ENCODE data around the gene ADGRF1.

The ADGRF1 gene

GRCh38 chr6:46974786-46975185 lies 67.3 kb downstream of the ADGRF1 start:
- Histone ChIP-seq H2AFZ (ENCODE audit: low read depth, low read length) (no peak overlapping the region), H2BK15ac (ENCODE audit: low read depth, poor library complexity, severe bottlenecking) (no peak overlapping the region), H3K4me2 (ENCODE audit: low read length, poor library complexity, severe bottlenecking) (no peak overlapping the region), H3K79me1 (replicated peaks; ENCODE audit: low read length, poor library complexity, severe bottlenecking) (no peaks in the 10 kb centered on the region), H3K9ac (ENCODE audit: low read length) (no peak overlapping the region), H4K8ac (ENCODE audit: low read length) (no peak overlapping the region), H3K4me3 (ENCODE audit: insufficient read depth in 1 of 2, low read depth in 1 of 2, low read length in 2 of 2) (no peak overlapping the region), H3K27ac (ENCODE audit: low read length, poor library complexity, severe bottlenecking) (no peak overlapping the region), H2AK5ac (ENCODE audit: low read length, severe bottlenecking) (no peak overlapping the region), H3K4me1 (ENCODE audit: control insufficient read depth, insufficient read depth, low read depth, low read length) (no peaks in the 10 kb centered on the region), H3K4ac (ENCODE audit: low read depth in 1 of 2, low read length in 2 of 2) (no peak overlapping the region), H2BK120ac (ENCODE audit: low read depth, low read length) (no peak overlapping the region), H3K9me3 (ENCODE audit: control insufficient read depth, low read length) (no peaks in the 10 kb centered on the region), H3K18ac (ENCODE audit: low read depth in 1 of 2, low read length in 2 of 2) (no peak overlapping the region), H3K23ac (ENCODE audit: low read length in 2 of 2) (no peak overlapping the region), H2BK12ac (ENCODE audit: low read length in 2 of 2) (no peak overlapping the region), H3K36me3 (ENCODE audit: control insufficient read depth in 1 of 2, insufficient read depth in 2 of 2, low read depth in 1 of 2, low read length in 2 of 2) (no peaks in the 10 kb centered on the region), H3K27me3 (ENCODE audit: control insufficient read depth in 1 of 2, insufficient read depth in 1 of 2, low read length in 2 of 2) (no peaks in the 10 kb centered on the region), H2BK5ac (ENCODE audit: low read depth, low read length, poor library complexity, severe bottlenecking) (no peak overlapping the region), H3K14ac (ENCODE audit: low read length in 2 of 2) (no peak overlapping the region), H4K91ac (ENCODE audit: low read length) (no peak overlapping the region)
- DNase-seq, result no peak
- 93% methylated on average over 1 of the region's 1 CpG for WGBS

GRCh38 chr6:46973029-46973428 lies 69.1 kb downstream of the ADGRF1 start:
- Histone ChIP-seq H3K9ac (ENCODE audit: low read length) (no peak overlapping the region), H2BK120ac (ENCODE audit: low read depth, low read length) (no peak overlapping the region), H3K18ac (ENCODE audit: low read depth in 1 of 2, low read length in 2 of 2) (no peak overlapping the region), H3K9me3 (ENCODE audit: control insufficient read depth, low read length) (no peaks in the 10 kb centered on the region), H2BK12ac (ENCODE audit: low read length in 2 of 2) (no peak overlapping the region), H3K14ac (ENCODE audit: low read length in 2 of 2) (no peak overlapping the region), H2BK15ac (ENCODE audit: low read depth, poor library complexity, severe bottlenecking) (no peak overlapping the region), H3K23ac (ENCODE audit: low read length in 2 of 2) (no peak overlapping the region), H3K4me1 (ENCODE audit: control insufficient read depth, insufficient read depth, low read depth, low read length) (no peaks in the 10 kb centered on the region), H3K27ac (ENCODE audit: low read length, poor library complexity, severe bottlenecking) (no peak overlapping the region), H3K79me1 (replicated peaks; ENCODE audit: low read length, poor library complexity, severe bottlenecking) (no peaks in the 10 kb centered on the region), H3K4me3 (ENCODE audit: insufficient read depth in 1 of 2, low read depth in 1 of 2, low read length in 2 of 2) (no peak overlapping the region), H2AFZ (ENCODE audit: low read depth, low read length) (no peak overlapping the region), H3K27me3 (ENCODE audit: control insufficient read depth in 1 of 2, insufficient read depth in 1 of 2, low read length in 2 of 2) (no peaks in the 10 kb centered on the region), H3K4ac (ENCODE audit: low read depth in 1 of 2, low read length in 2 of 2) (no peak overlapping the region), H3K4me2 (ENCODE audit: low read length, poor library complexity, severe bottlenecking) (no peak overlapping the region), H3K36me3 (ENCODE audit: control insufficient read depth in 1 of 2, insufficient read depth in 2 of 2, low read depth in 1 of 2, low read length in 2 of 2) (no peaks in the 10 kb centered on the region), H4K8ac (ENCODE audit: low read length) (no peak overlapping the region), H4K91ac (ENCODE audit: low read length) (no peak overlapping the region), H2AK5ac (ENCODE audit: low read length, severe bottlenecking) (no peak overlapping the region), H2BK5ac (ENCODE audit: low read depth, low read length, poor library complexity, severe bottlenecking) (no peak overlapping the region)
- DNase-seq, result no peak
- WGBS, result 68% methylated on average over 2 of the region's 2 CpGs

- H3K36me3 ChIP-seq (ENCODE audit: control insufficient read depth in 1 of 2, insufficient read depth in 2 of 2, low read depth in 1 of 2, low read length in 2 of 2), result no peaks in the 10 kb centered on the region
- H3K27me3 ChIP-seq (ENCODE audit: control insufficient read depth in 1 of 2, insufficient read depth in 1 of 2, low read length in 2 of 2), result no peaks in the 10 kb centered on the region
- H2BK5ac ChIP-seq (ENCODE audit: low read depth, low read length, poor library complexity, severe bottlenecking), result no peak overlapping the region
- no peak overlapping the region for H2BK12ac ChIP-seq (ENCODE audit: low read length in 2 of 2)
- no peak overlapping the region for H2AFZ ChIP-seq (ENCODE audit: low read depth, low read length)
- H2AK5ac ChIP-seq (ENCODE audit: low read length, severe bottlenecking), result no peak overlapping the region
- H3K79me1 ChIP-seq (replicated peaks; ENCODE audit: low read length, poor library complexity, severe bottlenecking), result no peaks in the 10 kb centered on the region
- H4K8ac ChIP-seq (ENCODE audit: low read length), result no peak overlapping the region
- H3K14ac ChIP-seq (ENCODE audit: low read length in 2 of 2), result no peak overlapping the region
- no peak overlapping the region for H2BK15ac ChIP-seq (ENCODE audit: low read depth, poor library complexity, severe bottlenecking)
- no peak for DNase-seq
- no peak overlapping the region for H3K18ac ChIP-seq (ENCODE audit: low read depth in 1 of 2, low read length in 2 of 2)
- WGBS, result 0% methylated on average over 1 of the region's 1 CpG
- H4K91ac ChIP-seq (ENCODE audit: low read length), result no peak overlapping the region
- no peak overlapping the region for H3K4ac ChIP-seq (ENCODE audit: low read depth in 1 of 2, low read length in 2 of 2)
- H3K27ac ChIP-seq (ENCODE audit: low read length, poor library complexity, severe bottlenecking), result no peak overlapping the region
- H3K4me3 ChIP-seq (ENCODE audit: insufficient read depth in 1 of 2, low read depth in 1 of 2, low read length in 2 of 2), result no peak overlapping the region
- H3K9ac ChIP-seq (ENCODE audit: low read length), result no peak overlapping the region
- H3K4me2 ChIP-seq (ENCODE audit: low read length, poor library complexity, severe bottlenecking), result no peak overlapping the region
- H3K23ac ChIP-seq (ENCODE audit: low read length in 2 of 2), result no peak overlapping the region
- no peaks in the 10 kb centered on the region for H3K4me1 ChIP-seq (ENCODE audit: control insufficient read depth, insufficient read depth, low read depth, low read length)
- no peak overlapping the region for H2BK120ac ChIP-seq (ENCODE audit: low read depth, low read length)
- H3K9me3 ChIP-seq (ENCODE audit: control insufficient read depth, low read length), result no peaks in the 10 kb centered on the region
Observed at GRCh38 chr6:46972531-46972930, 69.6 kb downstream of the ADGRF1 start.

- Histone ChIP-seq H2AFZ (ENCODE audit: low read depth, low read length) (no peak overlapping the region), H3K27me3 (ENCODE audit: control insufficient read depth in 1 of 2, insufficient read depth in 1 of 2, low read length in 2 of 2) (no peaks in the 10 kb centered on the region), H2BK12ac (ENCODE audit: low read length in 2 of 2) (no peak overlapping the region), H3K4ac (ENCODE audit: low read depth in 1 of 2, low read length in 2 of 2) (no peak overlapping the region), H4K91ac (ENCODE audit: low read length) (no peak overlapping the region), H3K4me1 (ENCODE audit: control insufficient read depth, insufficient read depth, low read depth, low read length) (no peaks in the 10 kb centered on the region), H4K8ac (ENCODE audit: low read length) (no peak overlapping the region), H3K27ac (ENCODE audit: low read length, poor library complexity, severe bottlenecking) (no peak overlapping the region), H3K4me3 (ENCODE audit: insufficient read depth in 1 of 2, low read depth in 1 of 2, low read length in 2 of 2) (no peak overlapping the region), H3K23ac (ENCODE audit: low read length in 2 of 2) (no peak overlapping the region), H3K79me1 (replicated peaks; ENCODE audit: low read length, poor library complexity, severe bottlenecking) (no peaks in the 10 kb centered on the region), H3K9ac (ENCODE audit: low read length) (no peak overlapping the region), H3K36me3 (ENCODE audit: control insufficient read depth in 1 of 2, insufficient read depth in 2 of 2, low read depth in 1 of 2, low read length in 2 of 2) (no peaks in the 10 kb centered on the region), H3K9me3 (ENCODE audit: control insufficient read depth, low read length) (no peaks in the 10 kb centered on the region), H2AK5ac (ENCODE audit: low read length, severe bottlenecking) (no peak overlapping the region), H2BK5ac (ENCODE audit: low read depth, low read length, poor library complexity, severe bottlenecking) (no peak overlapping the region), H2BK15ac (ENCODE audit: low read depth, poor library complexity, severe bottlenecking) (no peak overlapping the region), H3K14ac (ENCODE audit: low read length in 2 of 2) (no peak overlapping the region), H2BK120ac (ENCODE audit: low read depth, low read length) (no peak overlapping the region), H3K18ac (ENCODE audit: low read depth in 1 of 2, low read length in 2 of 2) (no peak overlapping the region), H3K4me2 (ENCODE audit: low read length, poor library complexity, severe bottlenecking) (no peak overlapping the region)
- DNase-seq, result no peak
- WGBS, result 60% methylated on average over 1 of the region's 1 CpG
Observed at GRCh38 chr6:46969206-46969605, 72.9 kb downstream of the ADGRF1 start.
